ENCODE data around the gene DRG2.

The DRG2 gene

DNA sequence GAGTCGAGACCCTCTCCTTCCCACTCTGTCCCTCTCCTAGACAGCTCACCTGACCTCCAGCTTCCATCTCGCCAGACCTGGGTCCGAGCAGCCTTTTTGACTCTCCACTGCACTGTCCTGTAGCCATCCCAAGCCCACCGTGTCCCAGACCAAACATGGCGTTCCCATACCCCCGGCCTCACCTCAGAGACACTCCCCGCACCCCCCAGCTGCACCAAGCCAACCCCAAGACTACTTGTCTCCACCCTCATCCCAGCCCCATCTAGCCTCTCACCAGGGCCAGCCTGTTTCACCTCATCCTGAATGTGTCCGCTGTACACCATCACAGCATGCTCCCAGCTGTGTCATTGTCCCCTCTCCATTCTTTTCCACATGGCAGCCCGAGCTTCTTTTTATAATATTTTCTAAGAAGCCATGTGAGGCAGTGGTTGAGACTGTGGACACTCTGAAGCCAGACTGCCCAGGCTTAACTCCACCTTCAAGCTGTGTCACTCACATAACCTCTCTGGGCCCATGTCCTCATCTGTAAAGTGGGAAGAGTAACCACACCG is 22.3 kb downstream of the DRG2 start:
- no peaks in the 10 kb centered on the region for H3K9me2 ChIP-seq (ENCODE audit: low read depth, low read length)
- peaks cover 23% of the 10 kb centered on the region for H3K36me3 ChIP-seq (ENCODE audit: insufficient read depth, low read length)
- H3K79me2 ChIP-seq (ENCODE audit: insufficient read depth, low read length), result no peaks in the 10 kb centered on the region
- no peak overlapping the region for H2AFZ ChIP-seq (ENCODE audit: low read length)
- no peak overlapping the region for H3K4me2 ChIP-seq (ENCODE audit: low read length)
- no peaks in the 10 kb centered on the region for H3K9me3 ChIP-seq (ENCODE audit: low read length)
- H3K27ac ChIP-seq (ENCODE audit: low read depth, low read length, poor library complexity, severe bottlenecking), result no peak overlapping the region
- no peak overlapping the region for H3K9ac ChIP-seq (ENCODE audit: low read length)
- H3K27me3 ChIP-seq (ENCODE audit: insufficient read depth, low read length), result 0 out of 2 replicates have a peak, but pooled peaks cover 3% of the 10 kb centered on the region
- H3K4me3 ChIP-seq (ENCODE audit: low read depth, low read length, poor library complexity, severe bottlenecking), result no peak overlapping the region
- no peaks in the 10 kb centered on the region for H4K20me1 ChIP-seq (ENCODE audit: insufficient read depth, low read length)
- H3F3A ChIP-seq (ENCODE audit: insufficient read depth, low read length), result no peaks in the 10 kb centered on the region
- no peaks in the 10 kb centered on the region for H3K4me1 ChIP-seq (ENCODE audit: insufficient read depth, low read length, severe bottlenecking)
- TF ChIP-seq, protein P1, sequence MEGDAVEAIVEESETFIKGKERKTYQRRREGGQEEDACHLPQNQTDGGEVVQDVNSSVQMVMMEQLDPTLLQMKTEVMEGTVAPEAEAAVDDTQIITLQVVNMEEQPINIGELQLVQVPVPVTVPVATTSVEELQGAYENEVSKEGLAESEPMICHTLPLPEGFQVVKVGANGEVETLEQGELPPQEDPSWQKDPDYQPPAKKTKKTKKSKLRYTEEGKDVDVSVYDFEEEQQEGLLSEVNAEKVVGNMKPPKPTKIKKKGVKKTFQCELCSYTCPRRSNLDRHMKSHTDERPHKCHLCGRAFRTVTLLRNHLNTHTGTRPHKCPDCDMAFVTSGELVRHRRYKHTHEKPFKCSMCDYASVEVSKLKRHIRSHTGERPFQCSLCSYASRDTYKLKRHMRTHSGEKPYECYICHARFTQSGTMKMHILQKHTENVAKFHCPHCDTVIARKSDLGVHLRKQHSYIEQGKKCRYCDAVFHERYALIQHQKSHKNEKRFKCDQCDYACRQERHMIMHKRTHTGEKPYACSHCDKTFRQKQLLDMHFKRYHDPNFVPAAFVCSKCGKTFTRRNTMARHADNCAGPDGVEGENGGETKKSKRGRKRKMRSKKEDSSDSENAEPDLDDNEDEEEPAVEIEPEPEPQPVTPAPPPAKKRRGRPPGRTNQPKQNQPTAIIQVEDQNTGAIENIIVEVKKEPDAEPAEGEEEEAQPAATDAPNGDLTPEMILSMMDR (IDR thresholded peaks at IDR 0.05; ENCODE audit: low read length), result no peak
- no peak for TF ChIP-seq EZH2 (IDR thresholded peaks at IDR 0.05; ENCODE audit: borderline replicate concordance, low read length)

GRCh38 chr17:18110636-18111145 is 22.9 kb downstream of the DRG2 start:
- no peaks in the 10 kb centered on the region for H3K79me2 ChIP-seq (ENCODE audit: insufficient read depth, low read length)
- no peak overlapping the region for H3K27ac ChIP-seq (ENCODE audit: low read depth, low read length, poor library complexity, severe bottlenecking)
- H3K27me3 ChIP-seq (ENCODE audit: insufficient read depth, low read length), result 0 out of 2 replicates have a peak, but pooled peaks cover 3% of the 10 kb centered on the region
- H3K9me3 ChIP-seq (ENCODE audit: low read length), result no peaks in the 10 kb centered on the region
- H3K36me3 ChIP-seq (ENCODE audit: insufficient read depth, low read length), result peaks cover 17% of the 10 kb centered on the region
- no peak overlapping the region for H3K9ac ChIP-seq (ENCODE audit: low read length)
- no peaks in the 10 kb centered on the region for H4K20me1 ChIP-seq (ENCODE audit: insufficient read depth, low read length)
- TF ChIP-seq, protein P1 (IDR thresholded peaks at IDR 0.05; ENCODE audit: low read length), result no peak
- TF ChIP-seq EZH2 (IDR thresholded peaks at IDR 0.05; ENCODE audit: borderline replicate concordance, low read length), result no peak
- no peak overlapping the region for H3K4me2 ChIP-seq (ENCODE audit: low read length)
- H3K4me1 ChIP-seq (ENCODE audit: insufficient read depth, low read length, severe bottlenecking), result no peaks in the 10 kb centered on the region
- H3K9me2 ChIP-seq (ENCODE audit: low read depth, low read length), result no peaks in the 10 kb centered on the region
- no peak overlapping the region for H2AFZ ChIP-seq (ENCODE audit: low read length)
- H3F3A ChIP-seq (ENCODE audit: insufficient read depth, low read length), result no peaks in the 10 kb centered on the region
- no peak overlapping the region for H3K4me3 ChIP-seq (ENCODE audit: low read depth, low read length, poor library complexity, severe bottlenecking)

DNA sequence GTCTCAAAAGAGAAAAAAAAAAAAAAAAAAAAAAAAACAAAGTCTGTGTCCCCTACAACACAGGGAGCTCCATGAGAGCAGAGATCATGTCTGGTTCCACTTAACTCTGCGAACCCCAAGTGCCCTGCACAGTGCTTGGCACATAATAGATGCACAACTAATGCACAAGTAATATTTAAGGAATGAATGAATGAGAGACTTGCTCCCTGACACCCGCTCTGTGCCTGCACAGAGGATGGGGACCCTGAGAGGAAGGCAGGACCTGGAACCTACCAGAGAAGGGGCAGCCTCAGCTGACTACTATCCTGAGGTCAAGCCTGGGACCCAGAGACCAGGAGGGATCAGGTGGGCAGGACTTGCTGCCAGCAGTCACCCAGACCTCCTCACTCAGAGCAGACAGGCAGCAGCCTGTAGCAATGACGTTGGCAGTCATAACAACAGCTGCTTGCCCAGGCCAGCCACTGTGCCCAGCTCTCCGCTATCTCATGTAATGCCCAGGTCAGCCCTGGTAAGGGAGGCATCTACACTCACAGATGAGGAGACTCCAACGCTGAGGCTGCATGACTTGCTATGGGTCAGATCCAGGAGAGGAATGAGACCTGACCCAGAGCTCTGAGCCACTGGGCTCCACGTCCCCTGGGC is 23.7 kb downstream of the DRG2 start:
- H3K9ac ChIP-seq (ENCODE audit: low read length), result no peak overlapping the region
- no peak overlapping the region for H2AFZ ChIP-seq (ENCODE audit: low read length)

More for the DNA sequence above, 23.7 kb downstream of the DRG2 start:
- Histone ChIP-seq H4K20me1 (ENCODE audit: insufficient read depth, low read length) (no peaks in the 10 kb centered on the region), H3K9me2 (ENCODE audit: low read depth, low read length) (no peaks in the 10 kb centered on the region), H3K9me3 (ENCODE audit: low read length) (no peaks in the 10 kb centered on the region), H3K27me3 (ENCODE audit: insufficient read depth, low read length) (0 out of 2 replicates have a peak, but pooled peaks cover 3% of the 10 kb centered on the region), H3K4me2 (ENCODE audit: low read length) (no peak overlapping the region), H3K79me2 (ENCODE audit: insufficient read depth, low read length) (no peaks in the 10 kb centered on the region), H3K4me3 (ENCODE audit: low read depth, low read length, poor library complexity, severe bottlenecking) (no peak overlapping the region), H3K36me3 (ENCODE audit: insufficient read depth, low read length) (peaks cover 9% of the 10 kb centered on the region), H3K27ac (ENCODE audit: low read depth, low read length, poor library complexity, severe bottlenecking) (no peak overlapping the region), H3K4me1 (ENCODE audit: insufficient read depth, low read length, severe bottlenecking) (no peaks in the 10 kb centered on the region), H3F3A (ENCODE audit: insufficient read depth, low read length) (no peaks in the 10 kb centered on the region)
- TF ChIP-seq, protein P1 (IDR thresholded peaks at IDR 0.05; ENCODE audit: low read length), result no peak
- TF ChIP-seq EZH2 (IDR thresholded peaks at IDR 0.05; ENCODE audit: borderline replicate concordance, low read length), result no peak
